SW480 (cell line): ENCODE measurements around the gene MRPL36.

ENCODE experiments used
- DNase-seq: peaks from one replicate; pipeline ENCODE4 v3.0.0-alpha.2; 2016; ENCODE audit warnings: low spot score

The MRPL36 gene

GRCh38 chr5:1781726-1782384 is 17.8 kb downstream of the MRPL36 start:
- DNase-seq = no peak

DNA sequence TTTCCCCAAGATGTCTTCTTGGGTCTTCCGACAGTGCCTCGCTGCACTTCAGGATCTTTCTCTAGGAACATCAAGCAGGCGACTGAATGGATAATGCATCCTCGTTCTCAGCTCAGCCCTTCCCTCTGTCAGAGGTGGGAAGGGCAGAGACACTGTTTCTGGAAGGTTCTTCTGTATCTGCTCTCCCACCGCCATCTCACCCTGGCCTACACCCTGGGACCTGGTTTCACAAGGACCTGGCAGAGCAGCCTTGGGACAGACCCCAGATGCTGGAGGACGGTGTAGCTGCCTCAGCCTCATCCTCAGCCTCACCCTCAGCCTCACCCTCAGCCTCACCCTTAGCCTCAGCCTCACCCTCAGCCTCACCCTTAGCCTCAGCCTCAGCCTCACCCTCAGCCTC is 18.5 kb downstream of the MRPL36 start:
- no peak for DNase-seq

DNA sequence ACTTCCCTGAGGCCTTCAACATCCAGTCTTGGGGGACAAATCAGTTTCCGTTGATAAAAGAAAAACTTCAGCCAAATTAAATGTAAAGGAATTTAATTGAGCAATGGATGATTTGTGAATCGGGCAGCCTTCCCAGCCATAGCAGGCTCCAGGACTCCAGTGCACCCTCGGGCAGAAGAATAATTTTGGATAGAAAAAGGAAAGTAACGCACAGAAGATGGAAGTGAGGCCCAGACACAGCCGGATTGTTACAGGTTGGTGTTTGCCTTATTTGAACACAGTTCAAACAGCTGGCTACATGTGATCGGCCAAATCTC is 19.1 kb downstream of the MRPL36 start:
- no peak for DNase-seq

DNA sequence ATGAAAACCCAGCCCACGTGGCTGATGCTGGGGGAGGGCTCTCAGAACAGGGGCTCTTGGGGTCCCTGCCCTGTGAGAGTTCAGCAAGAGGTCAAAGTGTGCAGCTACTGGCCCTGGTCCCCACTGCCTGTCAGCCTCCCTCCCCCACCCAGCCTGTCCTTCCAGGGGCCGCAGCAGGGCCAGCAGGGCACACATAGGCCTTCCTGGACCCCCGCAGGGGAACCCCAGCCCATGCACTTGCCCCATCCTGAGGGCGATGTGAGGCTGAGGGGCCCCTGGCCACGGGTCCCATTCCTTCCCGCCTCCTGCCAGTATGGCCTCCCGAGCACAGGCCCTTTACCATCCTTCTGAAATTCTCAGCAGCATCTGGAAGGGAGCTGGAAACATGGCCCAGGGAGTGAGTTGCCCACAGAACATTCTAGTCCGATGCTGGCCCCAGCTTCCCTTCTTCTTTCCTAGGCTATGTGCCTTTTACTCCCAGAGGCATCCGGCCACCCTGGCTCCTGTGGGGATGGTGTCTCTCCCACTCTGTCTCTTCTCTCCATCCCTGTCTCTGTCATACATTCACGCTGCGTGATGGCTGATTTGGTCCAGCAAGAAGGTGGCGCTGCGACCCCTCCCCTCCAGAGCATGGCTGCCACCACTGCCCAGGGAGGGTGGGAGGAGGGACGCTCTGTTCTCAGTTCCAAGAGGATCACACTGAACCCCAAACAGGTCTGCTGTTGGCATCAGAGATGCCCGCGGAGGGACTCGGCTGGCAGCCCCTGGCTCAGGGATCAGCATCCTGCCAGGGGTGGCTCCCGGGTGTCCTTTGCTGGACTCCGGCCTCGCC is 19.6 kb downstream of the MRPL36 start:
- DNase-seq = no peak

DNA sequence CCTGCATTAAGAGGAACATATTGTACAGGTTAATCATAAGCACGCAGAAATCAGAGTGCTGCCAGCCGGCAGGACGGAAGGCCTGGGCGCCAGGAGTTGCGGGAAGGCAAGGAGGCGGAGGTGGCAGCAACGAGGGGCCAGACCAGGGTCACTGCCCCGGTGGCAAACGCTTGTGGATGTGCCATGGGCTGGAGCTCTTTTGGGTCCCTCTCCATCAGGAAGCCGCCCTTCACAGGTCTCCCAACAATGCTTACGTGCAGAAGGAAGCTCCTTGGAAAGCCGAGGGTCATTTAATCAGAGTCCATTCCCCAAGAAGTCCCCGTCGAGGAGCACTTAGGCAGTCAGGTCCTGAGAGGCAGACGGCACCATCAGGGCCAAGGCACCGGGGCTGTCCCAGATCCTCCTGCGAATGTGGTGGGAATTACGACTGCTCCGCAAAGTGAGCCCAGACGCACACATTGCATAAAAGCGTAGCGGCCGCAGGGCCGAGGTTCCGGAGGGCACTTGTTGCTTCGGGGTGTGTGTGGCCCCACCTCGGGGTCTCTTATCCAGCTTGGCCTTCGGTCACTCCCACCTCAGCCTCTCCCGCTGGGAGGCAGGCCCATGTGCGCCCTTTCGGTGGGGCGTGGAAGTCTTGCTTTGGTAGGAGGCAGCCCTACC is 20.5 kb downstream of the MRPL36 start:
- DNase-seq = no peak

DNA sequence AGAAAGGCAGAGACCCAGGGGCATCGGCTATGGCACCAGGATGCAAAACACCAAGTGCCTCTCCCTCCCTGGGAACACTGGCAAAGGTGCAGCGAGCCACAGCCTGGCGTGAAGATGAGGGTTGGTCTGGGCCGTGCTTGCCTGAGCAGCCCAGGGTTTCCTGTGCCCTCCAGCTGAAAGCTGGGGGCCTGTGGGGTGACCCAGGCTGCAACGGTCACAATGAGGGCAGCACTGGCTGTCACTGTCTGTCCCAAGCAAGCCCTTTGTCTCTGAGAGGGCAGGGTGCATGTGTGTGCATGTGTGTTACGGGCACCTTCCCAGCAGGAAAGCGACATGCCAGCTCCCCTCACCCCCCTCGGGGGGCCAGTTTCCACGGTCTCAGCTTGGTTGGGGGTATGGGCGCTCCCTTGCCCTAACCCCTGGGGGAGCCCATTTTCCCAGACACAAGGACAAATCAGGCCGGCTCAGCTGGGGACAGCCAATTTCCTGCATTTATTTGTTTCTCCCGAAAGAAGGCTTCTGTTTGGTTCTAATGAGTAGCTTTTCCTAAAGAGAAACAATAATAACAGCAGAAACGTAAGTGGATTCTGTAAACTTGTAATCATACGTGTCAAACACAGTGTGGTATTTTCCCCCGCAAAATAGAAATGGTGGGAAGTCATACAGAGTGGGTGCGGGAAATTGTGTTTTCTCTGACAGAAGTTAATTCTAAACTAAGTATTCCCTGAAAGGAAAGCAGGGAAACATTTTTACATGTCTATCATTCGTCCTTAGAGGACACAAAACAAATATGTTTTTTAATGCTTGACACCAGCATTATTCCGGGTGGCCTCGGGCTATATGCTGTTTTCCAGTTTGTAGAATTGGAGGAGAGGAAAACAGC is 21.3 kb downstream of the MRPL36 start:
- DNase-seq = no peak

DNA sequence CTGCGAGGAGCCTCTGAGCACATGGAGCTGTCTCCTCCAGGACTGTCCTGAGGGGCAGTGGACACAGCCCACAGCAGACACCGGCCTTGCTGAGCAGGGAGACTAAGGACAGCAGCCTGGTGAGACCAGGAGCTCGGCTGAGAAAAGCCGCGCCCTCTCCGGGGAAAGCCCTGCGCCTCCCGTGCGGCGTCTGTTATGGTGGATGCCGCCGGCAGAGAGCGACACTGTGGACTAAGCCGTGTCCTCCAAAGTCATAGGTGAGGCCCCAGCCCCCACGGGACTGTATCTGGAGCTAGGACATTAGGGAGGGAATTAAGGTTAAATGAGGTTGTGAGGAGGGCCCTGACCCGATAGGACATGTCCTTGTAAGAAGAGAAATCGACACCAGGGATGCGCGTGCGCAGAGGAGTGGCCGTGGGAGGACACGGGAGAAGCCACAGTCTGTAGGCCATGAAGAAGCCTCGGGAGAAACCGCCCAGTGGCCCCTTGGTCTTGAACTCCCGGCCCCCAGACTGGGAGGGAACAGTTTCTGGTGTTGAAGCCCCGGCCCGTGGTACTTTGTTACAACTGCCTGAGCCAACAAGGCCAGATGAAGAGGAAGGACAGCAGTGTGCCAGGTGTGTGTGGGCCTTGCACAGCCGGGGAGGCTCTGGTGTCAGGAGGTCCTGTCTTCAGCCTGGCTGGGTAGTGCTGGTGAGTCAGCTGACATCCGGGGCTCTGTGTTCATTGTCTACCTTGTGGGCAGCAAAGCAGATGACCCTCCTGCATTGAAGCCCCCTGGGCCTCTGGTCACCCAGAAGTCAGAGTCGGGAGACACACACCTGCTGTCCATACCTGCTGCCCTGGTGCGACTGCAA is 22.1 kb downstream of the MRPL36 start:
- no peak for DNase-seq

GRCh38 chr5:1776831-1777230 is 22.8 kb downstream of the MRPL36 start:
- DNase-seq = no peak

GRCh38 chr5:1772634-1773033 is 27.0 kb downstream of the MRPL36 start:
- peak; percentile 59 for DNase-seq

DNA sequence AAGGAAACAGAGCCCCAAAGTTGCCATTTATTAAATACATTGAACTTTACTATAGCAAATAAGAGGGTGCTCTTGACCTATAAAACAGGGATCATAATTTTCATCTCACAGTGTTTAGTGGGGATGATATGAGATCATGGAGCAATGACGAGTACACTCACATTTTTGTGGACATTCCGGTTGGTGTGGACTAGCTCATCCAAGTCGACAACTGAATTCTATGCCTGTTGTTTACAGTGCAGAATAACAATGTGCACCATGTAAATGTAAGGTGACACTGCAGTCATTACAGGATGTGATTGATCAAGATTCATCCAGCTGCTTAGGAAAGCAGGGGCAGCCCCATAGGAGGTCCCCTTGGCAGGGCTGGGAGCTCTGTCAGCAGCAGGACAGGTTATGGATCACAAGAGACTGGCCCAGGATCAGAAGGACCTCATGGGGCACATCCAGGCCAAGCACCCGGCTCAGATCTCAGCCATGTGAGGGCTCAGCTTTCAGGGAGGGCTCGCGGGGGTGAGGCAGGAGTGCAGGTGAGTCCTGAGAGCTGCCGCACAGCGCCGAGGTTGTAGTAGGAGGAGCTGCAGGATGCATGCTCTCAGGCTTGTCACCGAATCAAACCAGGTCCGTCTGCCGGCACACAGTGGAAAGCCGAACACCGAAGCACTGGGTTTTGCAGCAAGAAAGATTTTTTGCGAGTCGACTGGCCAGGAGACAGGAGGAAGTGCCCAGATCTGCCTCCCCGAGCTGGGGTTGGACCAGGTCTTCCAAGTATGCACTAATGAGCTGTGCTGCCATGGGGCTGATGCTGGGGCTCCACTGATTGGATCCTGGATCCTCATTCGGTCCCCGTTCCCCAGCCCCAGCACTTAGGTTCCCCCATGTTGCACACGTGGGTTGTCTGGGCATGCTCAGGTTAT is 28.2 kb downstream of the MRPL36 start:
- DNase-seq = no peak

- no peak for DNase-seq
Observed at GRCh38 chr5:1770443-1770802, 29.2 kb downstream of the MRPL36 start.

DNA sequence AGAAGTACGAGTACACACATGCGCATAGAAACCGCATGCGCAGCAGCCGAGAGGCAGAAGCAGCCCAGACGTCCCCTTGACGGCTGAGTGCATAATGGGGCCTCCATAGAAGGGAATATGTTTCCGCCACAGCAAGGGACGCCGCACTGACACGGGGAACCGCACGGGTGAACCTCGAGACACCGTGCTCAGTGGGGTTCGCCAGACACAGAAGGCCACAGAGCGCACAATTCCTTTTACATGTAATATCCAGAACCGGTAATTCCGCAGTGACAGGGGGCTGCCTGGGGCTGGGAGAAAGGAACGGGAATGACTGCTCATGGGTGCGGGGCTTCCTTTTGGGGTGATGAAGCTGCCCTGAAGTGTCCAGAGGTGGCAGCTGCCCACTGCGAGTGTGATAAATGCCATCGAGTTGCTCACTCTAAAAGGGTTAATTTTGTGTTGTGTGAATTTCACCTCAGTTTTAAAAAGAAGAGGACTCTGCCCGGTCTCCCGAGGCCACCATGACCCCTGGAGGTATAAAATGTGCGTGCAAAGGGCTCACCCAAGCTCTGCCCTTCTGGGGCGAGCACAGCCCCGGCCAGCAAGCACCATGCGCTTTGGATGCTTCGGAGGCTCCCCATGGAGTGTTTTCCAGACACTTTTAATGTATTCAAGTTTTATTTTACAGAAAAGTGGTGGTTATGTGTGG is 29.7 kb downstream of the MRPL36 start:
- no peak for DNase-seq

- no peak for DNase-seq
Observed at GRCh38 chr5:1769017-1769640, 30.5 kb downstream of the MRPL36 start.

DNA sequence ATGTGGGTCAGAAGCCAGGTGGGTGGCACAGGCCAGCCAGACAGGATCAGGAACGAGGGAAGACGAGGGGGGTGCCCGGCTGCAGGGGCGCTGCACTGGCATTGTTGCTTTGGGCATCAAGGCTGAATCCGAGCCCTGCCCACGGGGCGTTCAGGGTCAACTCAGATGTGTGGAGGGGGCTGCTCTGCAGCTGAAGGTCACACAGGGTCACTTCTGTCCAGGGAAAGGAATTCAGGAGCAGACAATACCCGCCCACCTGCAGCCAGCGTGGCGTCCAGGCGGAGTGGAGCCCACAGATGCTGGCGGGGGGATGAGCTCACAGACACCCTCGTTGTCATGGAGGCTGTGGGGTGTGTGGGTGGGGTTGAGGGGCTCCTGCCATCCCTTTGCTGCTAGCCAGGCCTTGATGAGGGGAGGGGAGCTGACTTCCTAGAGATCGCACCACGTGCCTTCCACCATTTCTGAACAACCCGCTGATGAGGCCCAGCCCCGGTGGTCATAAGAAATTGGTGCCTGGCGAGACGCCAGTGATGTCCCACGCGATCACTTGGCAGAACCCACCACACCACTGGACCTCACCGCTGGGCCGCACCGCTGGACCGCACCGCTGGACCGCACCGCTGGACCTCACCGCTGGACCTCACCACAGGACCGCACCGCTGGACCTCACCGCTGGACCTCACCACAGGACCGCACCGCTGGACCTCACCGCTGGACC is 31.2 kb downstream of the MRPL36 start:
- DNase-seq = no peak

GRCh38 chr5:1767524-1768282 is 31.9 kb downstream of the MRPL36 start:
- DNase-seq = no peak

DNA sequence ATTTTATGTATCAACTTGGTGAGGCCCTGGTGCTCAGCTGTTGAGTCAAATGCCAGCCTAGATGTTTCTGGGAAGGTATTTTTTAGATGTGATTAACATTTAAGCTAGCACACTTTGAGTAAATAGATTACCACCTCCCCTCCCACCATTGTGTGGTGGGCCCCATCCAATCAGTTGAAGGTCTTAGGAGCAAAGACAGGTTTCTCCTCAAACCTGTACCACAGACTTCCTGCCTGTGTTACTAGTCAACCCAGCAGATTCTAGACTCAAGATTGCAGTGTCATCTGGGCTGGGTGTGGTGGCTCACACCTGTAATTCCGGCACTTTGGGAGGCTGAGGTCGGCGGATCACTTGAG is 33.8 kb downstream of the MRPL36 start:
- no peak for DNase-seq

DNA sequence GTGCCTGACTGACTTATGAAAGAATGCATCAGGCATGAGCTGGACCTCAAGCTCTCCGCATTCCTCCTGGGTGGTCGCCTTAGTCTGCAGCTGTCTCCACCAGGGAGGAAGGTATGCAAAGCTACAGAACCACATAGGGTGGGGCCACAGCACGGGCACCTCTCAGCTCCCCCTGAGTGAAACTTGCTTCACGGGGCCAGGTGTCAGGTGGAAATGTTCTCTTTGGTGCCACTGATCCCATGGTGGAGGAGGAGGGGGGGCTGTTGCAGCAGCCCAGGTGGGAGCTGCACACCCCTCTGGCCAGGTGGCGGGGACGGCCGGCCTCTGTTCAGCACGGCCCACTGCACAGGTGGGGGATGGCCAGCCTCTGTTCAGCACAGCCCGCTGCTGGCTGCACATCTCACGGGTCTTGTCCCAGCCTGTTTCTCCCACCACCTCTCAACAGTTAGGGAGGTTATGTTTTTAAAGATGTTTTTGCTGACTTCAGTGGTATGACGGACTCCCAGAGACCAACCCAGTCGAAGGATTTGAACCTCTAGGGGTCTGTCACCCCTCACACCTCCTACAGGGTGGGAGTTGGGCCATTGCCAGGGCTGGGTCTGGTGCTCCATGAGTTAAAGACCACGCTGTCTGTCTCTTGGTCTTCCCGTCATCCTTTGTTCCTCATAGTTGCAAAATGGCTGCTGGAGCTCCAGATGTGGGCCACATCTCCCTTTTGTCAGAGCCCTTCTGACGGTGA is 34.3 kb downstream of the MRPL36 start:
- DNase-seq = no peak
